C4-2B (cell line): ENCODE measurements around the gene GRID1.

Source experiments
- CTCF ChIP-seq: fragments of 450-650 bp; conservative IDR thresholded peaks from 2 replicates; pipeline ENCODE4 v1.5.1; 2017; ENCODE audit warnings: mild to moderate bottlenecking
- ZFX ChIP-seq: fragments of 450-650 bp; IDR thresholded peaks from 2 replicates; pipeline ENCODE4 v1.6.1; 2017

- TF ChIP-seq CTCF: no peak
- no peak for TF ChIP-seq ZFX
Observed at GRCh38 chr10:86349474-86349873, 17.1 kb downstream of the GRID1 start.
